DND-41 (cell line): ENCODE measurements around the gene HOXB8.

Experiments
- ATAC-seq: fragments of 200-7000 bp; cut with Tn5 transposase; 3 replicates; pipeline ENCODE4 v1.9.1; 2021; ENCODE audit warnings: low read depth; ENCODE audit not compliant: insufficient read depth
- DNase-seq: peaks from one replicate; pipeline ENCODE4 v3.0.0-alpha.2; 2020
- H2AFZ ChIP-seq: 2 replicates; pipeline ENCODE4 v1.6.0; 2012; ENCODE audit warnings: low read depth, low read length
- H3K27ac ChIP-seq: 2 replicates; pipeline ENCODE4 v1.5.1; 2012; ENCODE audit warnings: low read length, inconsistent platforms
- H3K27me3 ChIP-seq: fragments of 200-600 bp; sonication (generic); 2 replicates; pipeline ENCODE4 v1.6.0; 2012; ENCODE audit warnings: low read length, mild to moderate bottlenecking, inconsistent platforms; ENCODE audit not compliant: insufficient read depth, poor library complexity
- H3K36me3 ChIP-seq: 2 replicates; pipeline ENCODE4 v1.5.1; 2012; ENCODE audit warnings: low read length, inconsistent platforms; ENCODE audit not compliant: insufficient read depth
- H3K4me1 ChIP-seq: 2 replicates; pipeline ENCODE4 v1.5.1; 2012; ENCODE audit warnings: mild to moderate bottlenecking, low read length; ENCODE audit not compliant: insufficient read depth
- H3K4me2 ChIP-seq: 2 replicates; pipeline ENCODE4 v1.6.0; 2012; ENCODE audit warnings: mild to moderate bottlenecking, moderate library complexity, low read length, inconsistent platforms; ENCODE audit not compliant: insufficient read depth
- H3K4me3 ChIP-seq, 2 experiments: fragments of 200-600 bp in 1 of 2; shearing (Covaris generic) in 1 of 2; 2 replicates each; pipeline ENCODE4 v1.5.1; 2012 to 2016; ENCODE audit warnings: inconsistent platforms in 2 of 2, low read length in 2 of 2, mild to moderate bottlenecking in 2 of 2, low read depth in 1 of 2, moderate library complexity in 1 of 2
- H3K79me2 ChIP-seq: 2 replicates; pipeline ENCODE4 v1.6.0; 2012; ENCODE audit warnings: low read length, inconsistent platforms; ENCODE audit not compliant: insufficient read depth
- H3K9ac ChIP-seq: 2 replicates; pipeline ENCODE4 v1.6.0; 2012; ENCODE audit warnings: low read depth, mild to moderate bottlenecking, inconsistent platforms, low read length, moderate library complexity
- H3K9me3 ChIP-seq: 2 replicates; pipeline ENCODE4 v1.5.1; 2012; ENCODE audit warnings: low read length, moderate library complexity, mild to moderate bottlenecking, inconsistent platforms; ENCODE audit not compliant: insufficient read depth, severe bottlenecking
- H4K20me1 ChIP-seq: 2 replicates; pipeline ENCODE4 v1.6.0; 2012; ENCODE audit warnings: low read length; ENCODE audit not compliant: insufficient read depth
- CTCF ChIP-seq: IDR thresholded peaks from 2 replicates; pipeline ENCODE4 v1.5.1; 2012; ENCODE audit warnings: borderline replicate concordance, low read length, moderate library complexity, mild to moderate bottlenecking; ENCODE audit not compliant: poor library complexity, severe bottlenecking; ENCODE audit errors: extremely low read depth
- EZH2 ChIP-seq: IDR thresholded peaks from 3 replicates; pipeline ENCODE4 v1.6.1; 2012; ENCODE audit warnings: borderline replicate concordance, low read depth, mild to moderate bottlenecking, moderate library complexity, low read length, inconsistent platforms; ENCODE audit not compliant: severe bottlenecking

Gene HOXB8

GRCh38 chr17:48597778-48598631, 17.1 kb downstream of the HOXB8 start:
- H3K27ac ChIP-seq: no peak overlapping the region
- ATAC-seq: no peak
- H3K27me3 ChIP-seq: peaks cover 3% of the 10 kb centered on the region
- H3K4me2 ChIP-seq: no peak overlapping the region
- DNase-seq: no peak
- TF ChIP-seq CTCF: no peak
- TF ChIP-seq EZH2: no peak
- no peaks in the 10 kb centered on the region for H4K20me1 ChIP-seq
- no peak overlapping the region for H2AFZ ChIP-seq
- no peak overlapping the region for H3K9ac ChIP-seq
- H3K9me3 ChIP-seq: no peaks in the 10 kb centered on the region
- no peak overlapping the region for H3K4me3 ChIP-seq
- H3K79me2 ChIP-seq: no peaks in the 10 kb centered on the region
- no peaks in the 10 kb centered on the region for H3K36me3 ChIP-seq
- no peaks in the 10 kb centered on the region for H3K4me1 ChIP-seq

GRCh38 chr17:48597528-48597777, 17.6 kb downstream of the HOXB8 start:
- Histone ChIP-seq H3K79me2 (no peaks in the 10 kb centered on the region), H2AFZ (no peak overlapping the region), H3K27me3 (peaks cover 3% of the 10 kb centered on the region), H4K20me1 (no peaks in the 10 kb centered on the region), H3K9ac (no peak overlapping the region), H3K9me3 (no peaks in the 10 kb centered on the region), H3K4me1 (no peaks in the 10 kb centered on the region), H3K27ac (no peak overlapping the region), H3K4me3 (no peak overlapping the region), H3K4me2 (no peak overlapping the region), H3K36me3 (no peaks in the 10 kb centered on the region)
- DNase-seq (no peak), ATAC-seq (no peak)
- no peak for TF ChIP-seq CTCF
- no peak for TF ChIP-seq EZH2

- H3K36me3 ChIP-seq: no peaks in the 10 kb centered on the region
- H4K20me1 ChIP-seq: no peaks in the 10 kb centered on the region
- H3K79me2 ChIP-seq: no peaks in the 10 kb centered on the region
- no peak overlapping the region for H3K4me2 ChIP-seq
- no peak for TF ChIP-seq EZH2
- no peak for TF ChIP-seq CTCF
- no peak for ATAC-seq
- H3K27me3 ChIP-seq: peaks cover 3% of the 10 kb centered on the region
- H2AFZ ChIP-seq: no peak overlapping the region
- no peak overlapping the region for H3K9ac ChIP-seq
- H3K9me3 ChIP-seq: no peaks in the 10 kb centered on the region
- DNase-seq: no peak
- H3K4me1 ChIP-seq: no peaks in the 10 kb centered on the region
- H3K4me3 ChIP-seq: no peak overlapping the region
- H3K27ac ChIP-seq: no peak overlapping the region
These were observed 18.2 kb downstream of the HOXB8 start for GRCh38 chr17:48596735-48597527.
